Measurements from ENCODE around the gene BBS12.

Gene BBS12

DNA sequence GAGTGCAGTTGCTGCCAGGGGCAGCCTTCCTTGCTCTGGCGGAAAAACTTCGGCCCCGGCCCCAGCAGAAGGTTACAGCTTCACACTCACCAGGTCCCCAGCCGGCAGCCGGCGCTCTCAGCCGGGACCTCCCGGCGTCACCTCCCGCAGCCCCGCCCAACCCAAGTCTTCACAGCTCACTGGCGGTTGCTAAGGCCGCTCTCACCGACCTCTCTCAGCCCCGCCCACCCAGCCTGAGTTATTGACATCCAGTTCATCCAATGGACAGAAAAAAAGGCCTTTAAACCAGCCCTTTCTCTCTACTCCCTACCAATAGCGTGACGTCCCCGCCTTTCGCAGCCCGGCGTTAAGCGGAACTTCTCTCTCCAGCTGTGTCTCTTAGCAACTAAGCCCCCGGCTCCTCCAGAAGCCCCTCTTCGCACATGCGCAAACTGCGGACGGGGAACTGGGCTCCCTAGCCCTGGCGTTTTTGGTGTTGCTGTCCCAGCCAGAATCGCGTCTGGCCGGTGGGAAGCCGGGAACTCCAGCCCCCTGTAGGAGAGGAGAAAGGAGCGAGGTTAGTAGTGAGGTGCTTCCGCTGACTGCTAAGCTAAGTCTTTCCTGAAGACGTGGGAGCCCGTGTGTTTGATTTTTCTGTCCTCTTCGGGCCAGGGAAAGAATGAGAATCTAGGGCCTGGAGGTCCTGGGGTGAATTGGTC, at the start of gene BBS12:
TSS of gene BBS12 (plus strand) at position 376 of the 698 bp plus-strand sequence. CDS start 9,189 bp downstream, outside the sequence.
- DNase-seq (ENCODE audit: extremely low read depth in 1 of 2, low read depth in 1 of 2), result peak; percentile 96

DNA sequence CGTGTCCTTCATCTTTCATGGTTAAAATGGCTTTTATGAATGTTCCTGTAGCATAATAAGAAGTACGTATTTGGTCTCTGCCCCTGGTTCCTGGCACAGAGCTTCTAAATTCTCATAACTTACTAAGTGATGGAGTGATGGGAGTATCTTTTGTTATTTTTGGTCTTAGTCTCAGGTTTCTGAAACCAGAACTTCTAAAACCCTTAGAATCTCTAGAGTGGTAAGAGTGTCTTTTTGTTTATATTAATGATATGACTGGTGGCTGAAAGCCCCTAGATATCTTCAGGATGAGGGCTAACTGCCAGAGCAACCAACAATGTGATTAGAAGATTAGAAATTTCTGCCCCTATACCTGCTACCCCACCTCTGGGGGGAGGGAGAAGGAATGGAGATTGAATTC, 45.8 kb upstream of the BBS12 start:
- no peak for DNase-seq (ENCODE audit: extremely low read depth in 1 of 2, low read depth in 1 of 2)

DNA sequence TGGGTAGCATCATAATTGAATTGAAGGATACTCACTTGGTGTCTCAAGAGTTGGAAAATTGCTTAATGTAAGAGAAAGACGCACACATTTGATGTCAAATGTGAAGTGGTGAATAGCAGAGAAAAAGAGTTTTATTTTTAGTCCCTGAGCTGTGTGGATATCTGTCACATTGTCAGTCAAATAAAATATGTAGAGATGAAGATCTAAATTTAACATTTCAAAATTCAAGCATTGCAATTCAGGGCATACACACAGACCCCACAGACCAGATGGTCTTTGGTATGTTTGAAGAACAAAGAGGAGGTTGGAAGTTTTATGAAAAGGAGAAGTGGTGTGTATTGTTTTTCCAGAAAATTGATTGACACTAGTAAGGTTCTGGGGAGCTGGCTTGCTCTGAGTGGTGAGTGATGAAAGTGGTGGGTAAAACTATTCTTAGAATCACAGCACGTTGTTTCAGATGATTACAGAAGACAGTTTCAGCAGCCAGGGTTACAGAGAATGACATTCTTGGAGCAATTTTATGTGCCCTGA, 44.9 kb upstream of the BBS12 start:
- DNase-seq (ENCODE audit: extremely low read depth in 1 of 2, low read depth in 1 of 2), result no peak

DNA sequence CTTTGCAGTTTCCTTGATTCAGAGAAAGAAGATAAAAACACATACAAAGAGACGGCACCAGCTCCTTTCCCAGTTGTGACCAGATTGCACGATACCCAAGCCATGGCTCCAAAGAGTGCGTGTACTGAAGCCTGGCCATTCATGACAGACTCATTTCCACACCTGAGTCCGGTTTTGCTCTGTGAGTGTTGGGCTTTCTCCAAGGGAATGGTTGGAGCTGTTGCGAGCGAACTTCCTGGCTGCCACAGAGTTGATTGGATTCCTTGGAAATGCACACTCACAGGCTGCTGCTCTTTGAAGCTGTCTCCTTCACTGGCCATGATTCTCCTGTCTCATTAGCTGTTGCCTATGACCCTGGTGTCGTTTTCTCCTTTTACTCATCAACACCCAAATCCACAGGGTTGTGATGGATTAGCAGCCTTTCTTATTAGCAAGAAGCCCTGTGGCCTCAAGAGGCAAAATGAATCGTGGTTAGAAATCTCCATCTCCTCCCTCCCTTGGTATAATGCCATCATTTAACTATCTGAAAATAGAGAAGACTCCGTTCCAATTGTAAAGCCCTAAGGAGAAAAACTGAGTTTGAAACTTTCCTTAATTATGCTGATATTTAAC, 43.9 kb upstream of the BBS12 start:
- DNase-seq (ENCODE audit: extremely low read depth in 1 of 2, low read depth in 1 of 2), result no peak

DNA sequence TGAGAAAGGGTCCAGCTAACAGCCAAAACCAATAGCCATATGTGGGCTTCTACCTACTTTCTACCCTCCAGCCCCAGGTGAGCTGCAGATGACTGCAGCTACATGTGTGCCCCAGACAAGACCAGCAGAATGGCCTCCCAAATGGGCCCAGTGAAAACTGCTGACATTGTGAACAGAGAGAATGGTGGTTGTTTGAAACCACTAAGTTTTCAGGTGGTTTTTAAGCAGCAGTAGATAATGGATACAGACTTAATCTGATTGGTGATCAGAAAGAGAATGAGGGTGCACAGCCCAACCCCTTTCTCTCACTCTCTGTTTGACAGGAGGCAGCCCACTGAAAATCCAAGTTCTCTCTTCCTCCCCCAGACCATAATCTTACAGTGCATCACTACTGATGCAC, 42.5 kb upstream of the BBS12 start:
- DNase-seq (ENCODE audit: extremely low read depth in 1 of 2, low read depth in 1 of 2), result no peak

DNA sequence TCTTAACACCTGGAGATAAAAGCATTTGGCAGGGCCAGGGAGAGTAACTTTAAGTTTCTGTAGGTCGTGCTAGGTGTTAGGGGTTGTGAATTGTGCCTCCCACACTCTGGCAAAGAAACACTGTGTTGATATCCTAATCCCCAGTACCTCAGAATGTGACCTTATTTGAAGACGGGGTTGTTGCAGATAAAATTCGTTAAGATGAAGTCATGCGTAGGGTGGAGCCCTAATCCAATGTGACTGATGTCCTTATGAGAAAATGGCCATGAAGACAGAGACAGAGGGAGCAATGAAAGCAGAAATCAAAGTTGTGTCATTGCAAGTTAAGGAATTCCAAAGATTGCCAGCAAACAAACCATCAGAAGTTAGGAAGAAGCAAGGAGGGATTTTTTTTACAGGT, 40.5 kb upstream of the BBS12 start:
- no peak for DNase-seq (ENCODE audit: extremely low read depth in 1 of 2, low read depth in 1 of 2)

DNA sequence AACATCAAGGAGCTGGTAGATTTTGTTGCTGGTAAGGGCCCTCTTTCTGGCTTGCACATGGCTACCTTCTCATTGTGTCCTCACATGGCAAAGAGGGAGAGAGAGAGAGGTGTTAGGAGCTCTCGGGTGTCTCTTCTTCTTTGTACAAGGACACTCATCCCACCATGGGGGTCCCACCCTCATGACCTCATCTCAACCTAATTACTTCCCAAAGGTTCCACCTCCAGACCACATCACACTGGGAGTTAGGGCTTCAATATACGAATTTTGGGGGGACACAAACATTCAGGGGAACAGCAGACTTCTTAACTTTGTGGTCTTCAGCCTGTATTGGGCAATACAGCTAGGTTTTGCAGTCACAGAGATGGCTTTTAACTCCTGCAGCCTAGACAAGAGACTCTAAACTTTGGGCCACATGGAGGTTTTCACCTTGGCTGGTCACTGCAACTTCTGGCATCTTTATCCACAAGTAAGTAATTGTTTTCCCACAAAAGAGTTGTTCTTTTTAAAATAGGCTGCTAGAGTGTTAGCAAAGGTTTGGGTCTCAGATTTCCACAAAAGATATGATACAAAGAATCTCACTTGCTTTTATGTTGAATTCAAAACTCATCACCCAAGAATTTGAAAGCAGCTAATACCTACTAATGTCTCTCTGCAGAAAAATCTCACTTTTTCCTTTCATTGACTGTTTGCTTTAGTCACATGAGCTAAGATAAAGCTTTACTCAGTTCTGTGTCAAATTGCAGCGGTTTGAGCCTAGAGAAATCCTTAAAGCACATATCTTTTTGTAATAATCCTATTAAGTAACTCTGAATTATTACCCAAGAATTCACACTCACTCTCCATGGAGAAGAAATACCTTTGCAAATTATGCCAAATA, 39.6 kb upstream of the BBS12 start:
- DNase-seq (ENCODE audit: extremely low read depth in 1 of 2, low read depth in 1 of 2), result no peak

DNA sequence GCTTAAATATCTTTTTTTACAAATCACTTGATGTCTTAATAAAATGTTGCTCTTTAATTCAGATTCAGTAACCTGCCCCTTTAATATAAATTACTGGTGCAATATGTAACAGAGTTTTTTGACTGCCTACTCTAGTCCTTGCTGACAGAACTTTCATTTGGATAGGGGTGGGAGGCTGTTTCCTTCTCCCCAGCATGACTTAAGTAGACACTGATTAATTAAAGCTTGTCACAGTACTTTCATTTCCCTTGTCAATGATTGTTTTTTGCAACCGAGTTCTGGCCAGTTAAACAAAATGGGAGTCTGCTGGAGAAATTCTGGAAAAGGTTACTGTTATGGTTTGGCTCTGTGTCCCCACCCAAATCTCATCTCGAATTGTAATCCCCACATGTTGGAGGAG, 37.3 kb upstream of the BBS12 start:
- DNase-seq (ENCODE audit: extremely low read depth in 1 of 2, low read depth in 1 of 2), result no peak

DNA sequence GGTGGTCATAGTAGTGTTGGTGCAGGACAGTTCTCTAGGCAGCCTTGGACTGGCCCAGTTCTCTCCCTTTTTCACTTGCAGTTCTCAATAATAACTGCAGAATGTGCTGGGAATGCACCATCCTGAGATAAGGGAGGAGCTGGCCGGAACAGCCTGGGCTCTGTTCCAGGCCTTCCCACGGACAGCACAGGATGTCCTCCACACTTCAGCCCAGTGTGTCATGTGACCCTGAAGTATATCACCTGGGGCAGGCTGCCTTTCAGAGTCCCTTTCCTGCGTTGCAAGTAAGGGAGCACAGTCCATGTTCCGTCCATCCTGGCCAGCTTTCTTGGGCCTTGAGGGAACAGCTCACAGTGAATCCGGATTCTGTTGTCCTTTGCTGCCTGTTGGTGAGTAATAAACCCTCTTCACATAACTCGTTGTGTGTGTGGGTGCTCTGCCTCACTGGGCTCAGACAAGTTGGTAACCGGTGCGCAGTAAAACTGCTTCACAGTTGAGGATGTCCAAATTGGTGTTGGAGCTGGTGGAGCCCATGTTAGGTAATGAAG, 32.3 kb upstream of the BBS12 start:
- DNase-seq (ENCODE audit: extremely low read depth in 1 of 2, low read depth in 1 of 2), result no peak

DNA sequence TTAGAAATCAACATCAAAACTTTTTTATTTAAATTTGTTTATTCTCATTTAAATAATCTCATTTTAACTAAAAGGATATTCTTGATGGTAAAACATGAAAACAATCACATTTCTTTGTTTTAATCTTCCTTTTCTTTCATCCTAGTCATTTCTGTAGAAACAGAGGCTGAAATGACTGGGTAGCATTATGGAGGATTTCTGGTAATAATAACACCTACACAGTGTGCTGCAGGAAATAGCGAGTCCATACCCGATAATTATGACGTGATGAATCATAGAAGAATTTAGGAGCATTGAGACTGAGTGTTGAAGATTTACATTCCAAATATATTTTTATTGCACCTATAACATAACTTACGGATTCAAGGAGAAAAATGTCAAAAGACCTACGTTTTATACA, 31.4 kb upstream of the BBS12 start:
- DNase-seq (ENCODE audit: extremely low read depth in 1 of 2, low read depth in 1 of 2), result no peak

DNA sequence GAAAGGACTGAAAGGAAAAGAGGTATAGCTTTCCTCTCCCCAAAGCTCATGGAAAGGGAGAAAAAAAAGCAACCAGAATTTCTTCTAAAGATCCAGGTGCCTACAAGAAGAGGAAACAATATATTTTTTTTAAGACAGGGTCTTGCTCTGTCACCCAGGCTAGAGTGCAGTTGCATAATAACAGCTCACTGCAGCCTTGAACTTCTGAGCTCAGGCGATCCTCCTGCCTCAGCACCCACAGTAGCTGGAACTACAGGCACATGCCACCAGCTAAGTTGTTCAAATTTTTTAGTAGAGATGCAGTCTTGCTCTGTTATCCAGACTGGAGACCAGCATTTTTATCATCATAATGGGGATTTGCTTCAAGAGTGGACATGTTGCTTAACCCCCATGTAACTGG, 30.5 kb upstream of the BBS12 start:
- no peak for DNase-seq (ENCODE audit: extremely low read depth in 1 of 2, low read depth in 1 of 2)

DNA sequence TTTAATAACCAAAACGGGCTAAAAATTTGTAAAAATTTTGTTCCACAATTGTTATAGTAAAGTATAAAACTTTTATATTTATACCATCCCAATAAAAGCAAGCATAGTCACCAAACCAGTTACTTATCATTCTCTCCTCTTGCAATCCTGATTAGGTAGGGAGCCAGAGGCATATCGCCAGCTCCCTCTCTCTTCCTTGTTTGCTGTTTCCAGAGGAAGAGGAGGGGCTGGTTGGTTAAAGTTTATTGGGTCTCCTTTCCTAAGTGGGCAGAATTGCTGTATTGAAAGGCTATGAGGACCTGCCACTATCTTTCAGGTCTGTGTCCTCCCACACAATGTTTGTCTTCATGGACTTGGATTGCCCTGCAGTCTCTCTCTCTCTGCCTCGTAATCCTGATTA, 29.6 kb upstream of the BBS12 start:
- no peak for DNase-seq (ENCODE audit: extremely low read depth in 1 of 2, low read depth in 1 of 2)

DNA sequence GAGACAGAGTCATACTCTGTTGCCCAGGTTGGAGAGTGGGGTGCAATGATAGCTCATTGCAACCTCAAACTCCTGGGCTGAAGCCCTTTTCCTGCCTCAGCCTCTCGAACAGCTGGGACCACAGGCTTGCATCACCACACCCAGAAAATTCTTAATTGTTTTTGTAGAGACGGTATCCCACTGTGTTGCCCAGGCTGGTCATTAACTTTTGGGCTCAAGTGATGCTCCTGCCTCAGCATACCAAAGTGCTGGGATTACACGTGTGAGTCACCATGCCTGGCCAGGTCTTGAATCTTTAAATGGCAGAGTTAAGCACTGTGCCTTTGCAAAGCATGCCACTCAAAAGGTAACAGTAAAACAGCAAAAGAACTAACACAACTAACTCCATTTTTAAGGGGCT, 28.6 kb upstream of the BBS12 start:
- no peak for DNase-seq (ENCODE audit: extremely low read depth in 1 of 2, low read depth in 1 of 2)

DNA sequence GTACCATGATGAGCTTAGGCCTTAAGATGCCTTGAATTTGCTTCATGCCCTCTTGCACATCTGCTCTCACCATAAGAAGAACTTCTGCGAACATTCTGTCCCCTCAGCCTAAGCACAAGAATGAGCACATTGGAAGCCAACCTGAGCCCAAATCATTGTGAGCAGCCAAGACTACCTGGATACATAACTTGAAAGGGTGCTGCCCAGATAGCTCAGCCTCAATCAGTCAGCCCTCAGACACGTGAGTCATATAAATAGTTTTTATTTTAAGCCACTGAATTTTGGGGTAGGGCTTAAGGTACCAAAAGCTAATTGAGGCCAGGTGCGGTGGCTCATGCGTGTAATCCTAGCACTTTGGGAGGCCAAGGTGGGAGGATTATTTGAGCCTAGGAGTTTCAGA, 27.5 kb upstream of the BBS12 start:
- DNase-seq (ENCODE audit: extremely low read depth in 1 of 2, low read depth in 1 of 2), result no peak

DNA sequence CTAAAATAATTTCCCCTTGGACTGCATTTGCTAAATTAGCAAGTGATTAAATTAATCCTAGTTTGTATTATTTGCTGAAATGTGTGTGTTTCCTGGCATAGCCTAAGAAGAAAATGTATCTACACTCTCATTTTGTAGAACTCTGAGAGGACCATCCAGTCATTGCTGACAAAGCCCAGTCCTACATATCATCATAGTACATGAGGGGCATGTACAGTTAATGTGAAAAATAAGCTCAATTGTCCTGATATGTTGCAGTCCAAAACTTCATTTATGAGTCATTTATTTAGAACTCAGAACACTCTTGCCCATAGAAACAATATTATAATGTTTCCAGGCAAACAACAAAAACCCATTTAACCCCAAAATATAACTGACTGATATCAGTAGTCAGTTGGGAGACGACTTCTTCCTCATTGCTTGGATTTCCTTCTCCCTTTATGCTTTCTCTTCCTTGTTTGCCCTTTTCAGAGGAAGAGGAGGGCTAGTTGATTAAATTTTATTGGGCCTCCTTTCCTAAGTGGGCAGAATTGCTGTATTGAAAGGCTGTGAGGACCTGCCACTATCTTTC, 26.9 kb upstream of the BBS12 start:
- DNase-seq (ENCODE audit: extremely low read depth in 1 of 2, low read depth in 1 of 2), result no peak

DNA sequence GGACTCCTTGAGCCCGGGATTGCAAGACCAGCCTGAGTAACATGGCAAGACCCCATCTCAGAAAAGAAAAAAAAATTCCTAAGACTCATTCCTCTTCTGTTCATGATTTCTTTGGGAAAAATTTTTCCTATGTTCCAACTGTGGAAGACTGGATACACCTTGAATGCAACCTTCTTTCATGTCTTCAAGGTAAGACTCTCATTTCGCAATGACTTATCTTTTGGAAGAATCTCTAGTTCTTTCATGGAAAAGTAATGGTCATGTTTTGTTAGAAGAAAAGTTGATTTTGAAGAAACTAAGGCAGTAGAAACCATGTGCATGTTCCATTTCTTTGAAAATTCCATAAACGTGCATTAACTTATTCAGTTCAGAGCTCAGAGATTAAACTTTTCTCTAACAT, 26.0 kb upstream of the BBS12 start:
- DNase-seq (ENCODE audit: extremely low read depth in 1 of 2, low read depth in 1 of 2), result no peak

DNA sequence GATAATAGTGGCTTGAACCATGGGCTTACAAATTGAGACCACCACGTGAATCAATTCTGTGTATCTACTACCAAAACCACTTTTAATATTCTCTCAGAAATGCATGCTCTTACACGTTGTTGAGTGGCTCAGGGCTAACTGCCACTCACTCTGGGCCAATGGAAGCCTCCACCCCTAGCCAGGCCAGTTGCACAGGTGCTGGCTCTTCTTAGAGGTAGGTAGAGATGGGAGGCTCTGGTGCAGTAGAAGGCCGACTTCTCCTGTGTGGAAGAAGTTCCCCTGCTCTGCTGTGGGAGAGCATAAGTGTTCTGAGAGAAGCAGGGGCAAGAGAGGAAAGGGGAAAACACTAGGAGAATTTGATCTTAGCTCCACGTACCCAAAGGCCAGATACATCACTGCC, 25.0 kb upstream of the BBS12 start:
- no peak for DNase-seq (ENCODE audit: extremely low read depth in 1 of 2, low read depth in 1 of 2)

DNA sequence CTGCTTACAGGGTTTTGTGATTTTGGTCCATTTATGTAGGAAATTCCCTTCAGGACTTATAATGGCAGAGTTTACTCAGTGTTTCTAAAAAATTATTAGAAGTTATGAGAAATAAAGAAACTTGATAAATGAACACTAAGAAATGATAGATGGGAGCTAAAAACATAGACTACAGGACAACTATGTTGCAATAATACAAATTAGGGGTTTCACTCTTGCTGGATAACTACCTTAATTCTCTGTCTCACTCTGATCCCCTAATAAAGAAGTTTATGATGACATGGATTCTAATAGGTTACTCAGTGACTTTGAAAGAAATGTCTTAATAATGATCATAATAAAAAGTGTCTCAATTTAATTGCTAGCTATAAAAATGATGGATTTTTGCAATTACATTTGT, 23.3 kb upstream of the BBS12 start:
- no peak for DNase-seq (ENCODE audit: extremely low read depth in 1 of 2, low read depth in 1 of 2)

DNA sequence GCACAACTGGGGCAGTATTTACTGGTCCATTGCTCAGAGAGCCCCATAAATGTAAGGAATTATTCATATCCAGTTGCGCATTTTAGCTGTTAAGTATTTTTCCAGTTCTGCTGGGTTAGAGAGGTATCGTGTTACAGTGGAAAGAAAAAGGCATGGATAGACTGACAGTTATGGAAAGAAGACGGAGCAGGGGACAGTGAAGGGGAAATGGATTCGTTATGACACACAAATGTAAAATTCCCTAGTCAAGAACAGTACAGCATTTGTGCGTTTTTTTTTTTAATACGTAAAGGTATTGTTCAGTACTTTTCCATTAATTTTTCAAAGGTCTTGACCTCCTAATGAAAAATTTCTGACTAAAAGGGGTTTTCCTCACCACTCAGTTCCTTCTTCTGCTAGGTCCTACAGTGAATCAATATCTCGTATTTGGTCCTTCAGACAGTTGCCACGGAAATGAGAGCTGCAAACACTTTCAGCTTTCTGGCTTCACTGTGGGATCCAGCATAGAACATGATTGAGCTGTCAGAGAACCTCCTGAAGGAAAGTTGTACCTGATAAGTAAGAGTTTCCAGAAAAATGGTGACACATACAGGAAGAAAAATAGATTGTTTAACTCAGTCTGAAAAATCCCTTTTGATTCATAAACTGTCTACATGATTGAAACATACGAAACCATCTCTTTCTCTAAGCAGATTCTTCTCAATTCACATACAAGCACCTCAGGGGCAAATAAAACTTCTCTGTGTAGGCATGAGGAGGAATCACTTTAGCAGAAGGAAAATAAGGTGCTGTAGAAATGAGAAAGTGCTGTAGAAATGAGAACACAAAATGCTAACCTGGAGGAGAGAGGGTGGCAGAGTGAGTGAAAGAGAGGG, 21.8 kb upstream of the BBS12 start:
- no peak for DNase-seq (ENCODE audit: extremely low read depth in 1 of 2, low read depth in 1 of 2)

DNA sequence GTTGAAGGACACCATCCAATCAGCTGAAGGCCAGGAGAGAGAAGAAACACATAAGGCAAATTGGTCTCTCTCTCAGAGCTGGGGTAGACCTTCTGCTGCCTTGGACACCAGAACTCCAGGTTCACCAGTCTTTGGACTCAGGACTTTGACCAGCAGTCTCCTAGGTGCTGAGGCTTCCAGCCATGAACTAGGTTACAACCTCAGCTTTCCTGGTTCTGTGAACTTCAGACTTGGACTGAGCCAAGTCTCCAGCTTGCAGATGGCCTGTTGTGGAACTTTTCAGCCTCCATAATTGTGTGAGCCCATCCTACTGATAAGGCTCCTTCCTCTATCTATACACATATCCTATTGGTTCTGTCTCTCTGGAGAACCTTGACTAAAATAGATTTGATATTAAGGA, 20.6 kb upstream of the BBS12 start:
- DNase-seq (ENCODE audit: extremely low read depth in 1 of 2, low read depth in 1 of 2), result no peak
